SIG-M5 treated with dmso at 0.1 percent for 504 hours (cell line): ENCODE results near the gene UBE2L6.
"Not testable (repeated sequence)": the region's sequence is repeated elsewhere in the genome, so short reads cannot be mapped to it uniquely, and the experiment has no call there.

ENCODE experiments used
- DNase-seq: peaks from one replicate; lab custom pipeline; 2025; ENCODE audit not compliant: unreplicated experiment; lab: John Stamatoyannopoulos, UW

UBE2L6 gene

GRCh38 chr11:57566905-57567514 is 462 bp downstream of the UBE2L6 start:
- DNase-seq: peak; percentile 11

- DNase-seq: peak; percentile 44
Measured at GRCh38 chr11:57566005-57566904, 1.2 kb downstream of the UBE2L6 start.

GRCh38 chr11:57562596-57562995 is 4.9 kb downstream of the UBE2L6 start:
- no peak for DNase-seq

- DNase-seq: no peak
Measured at GRCh38 chr11:57560146-57560545, 7.3 kb downstream of the UBE2L6 start.

- no peak for DNase-seq
Measured at GRCh38 chr11:57556041-57556440, 11.4 kb downstream of the UBE2L6 start.

DNA sequence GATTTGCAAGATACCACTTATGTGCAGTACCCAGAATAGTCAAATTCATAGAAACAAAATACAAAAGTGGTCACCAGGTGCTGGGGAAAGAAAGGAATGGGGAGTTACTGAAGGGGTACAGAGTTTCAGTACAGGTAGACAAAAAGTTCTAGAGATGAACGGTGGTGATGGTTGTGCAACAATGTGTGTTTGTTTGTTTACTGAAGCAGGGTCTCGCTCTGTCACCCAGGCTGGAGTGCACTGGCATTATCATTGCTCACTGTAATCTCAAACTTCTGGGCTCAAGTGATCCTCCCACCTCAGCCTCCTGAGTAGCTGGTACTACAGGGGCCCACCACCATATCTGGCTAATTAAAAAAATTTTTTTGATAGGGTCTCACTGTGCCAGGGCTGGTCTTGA is 12.1 kb downstream of the UBE2L6 start:
- DNase-seq: no peak

DNA sequence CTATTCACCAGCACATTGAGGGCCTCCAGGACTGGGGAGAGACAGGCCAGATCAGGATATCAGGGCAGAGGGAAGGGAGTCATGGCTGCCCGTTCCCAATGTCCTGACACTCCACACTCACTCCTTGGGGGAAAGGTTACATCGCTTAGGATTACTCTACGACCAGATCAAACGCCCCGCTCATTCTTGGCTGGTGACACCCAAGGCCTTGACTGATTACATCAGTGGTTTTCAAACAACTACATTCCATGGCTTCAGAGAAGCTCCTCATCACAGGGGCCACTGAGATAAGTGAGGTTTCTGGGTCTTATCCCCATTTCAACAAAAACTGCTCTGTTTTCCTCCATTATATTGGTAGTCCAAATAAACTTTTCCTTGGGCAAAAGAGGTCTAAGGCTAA is 15.0 kb downstream of the UBE2L6 start:
- DNase-seq: no peak

DNA sequence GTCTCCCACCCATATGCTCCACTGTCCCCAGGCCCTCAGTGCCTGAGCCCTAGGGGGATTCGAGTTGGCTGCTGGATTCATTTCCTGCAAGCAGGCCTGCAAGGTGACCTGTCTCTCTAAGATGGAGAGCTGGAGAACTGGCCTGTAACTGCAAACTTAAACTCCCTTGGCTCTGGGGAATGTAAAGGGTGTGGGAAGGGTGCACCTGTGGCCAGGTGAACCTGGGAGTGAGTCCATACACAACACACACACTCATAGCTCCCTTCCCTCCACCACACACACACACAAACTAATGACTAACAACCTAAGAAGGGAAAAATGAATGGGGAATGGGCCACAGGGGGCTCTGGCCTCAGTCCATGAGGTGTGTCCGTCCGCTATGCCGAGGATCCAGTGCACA is 15.5 kb downstream of the UBE2L6 start:
- no peak for DNase-seq

- DNase-seq: no peak
Measured at GRCh38 chr11:57549983-57550382, 17.5 kb downstream of the UBE2L6 start.

- DNase-seq: peak; percentile 7
Measured at GRCh38 chr11:57547854-57548377, 19.6 kb downstream of the UBE2L6 start.

GRCh38 chr11:57546869-57547475 is 20.5 kb downstream of the UBE2L6 start:
- DNase-seq: no peak

DNA sequence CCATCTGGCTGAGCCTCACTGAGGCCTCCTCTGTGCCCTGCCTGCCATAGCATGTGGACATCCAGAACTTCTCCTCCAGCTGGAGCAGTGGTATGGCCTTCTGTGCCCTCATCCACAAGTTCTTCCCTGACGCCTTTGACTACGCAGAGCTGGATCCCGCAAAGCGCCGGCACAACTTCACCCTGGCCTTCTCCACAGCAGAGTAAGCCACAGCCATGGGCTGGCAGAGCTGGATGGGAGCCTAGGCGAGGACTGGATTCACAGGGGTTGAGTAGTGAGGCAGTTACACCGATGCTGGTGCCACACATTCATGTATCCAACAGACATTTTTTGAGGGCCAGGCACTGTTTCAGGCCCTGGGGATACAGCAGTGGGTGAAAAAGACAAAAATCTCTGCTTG is 21.0 kb downstream of the UBE2L6 start:
- no peak for DNase-seq

- DNase-seq: no peak
Measured at GRCh38 chr11:57545883-57546282, 21.6 kb downstream of the UBE2L6 start.

DNA sequence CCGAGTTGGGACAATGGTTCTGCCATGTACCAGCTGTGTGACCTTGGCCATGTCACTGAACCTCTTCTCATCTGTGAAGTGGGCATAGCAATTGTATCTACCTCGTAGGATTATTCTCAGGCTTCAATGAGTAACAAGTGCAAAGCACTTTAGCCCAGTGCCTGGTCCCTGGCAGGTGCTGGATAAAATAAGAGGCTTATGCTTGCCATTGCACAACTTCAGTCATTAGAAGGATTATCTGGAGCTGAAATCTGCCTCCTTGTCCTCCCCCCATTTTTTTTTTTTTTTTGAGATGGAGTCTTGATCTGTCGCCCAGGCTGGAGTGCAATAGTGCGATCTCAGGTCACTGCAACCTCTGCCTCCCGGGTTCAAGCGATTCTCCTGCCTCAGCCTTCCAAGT is 22.9 kb downstream of the UBE2L6 start:
- no peak for DNase-seq

- DNase-seq: no peak
Measured at GRCh38 chr11:57543593-57543992, 23.9 kb downstream of the UBE2L6 start.

DNA sequence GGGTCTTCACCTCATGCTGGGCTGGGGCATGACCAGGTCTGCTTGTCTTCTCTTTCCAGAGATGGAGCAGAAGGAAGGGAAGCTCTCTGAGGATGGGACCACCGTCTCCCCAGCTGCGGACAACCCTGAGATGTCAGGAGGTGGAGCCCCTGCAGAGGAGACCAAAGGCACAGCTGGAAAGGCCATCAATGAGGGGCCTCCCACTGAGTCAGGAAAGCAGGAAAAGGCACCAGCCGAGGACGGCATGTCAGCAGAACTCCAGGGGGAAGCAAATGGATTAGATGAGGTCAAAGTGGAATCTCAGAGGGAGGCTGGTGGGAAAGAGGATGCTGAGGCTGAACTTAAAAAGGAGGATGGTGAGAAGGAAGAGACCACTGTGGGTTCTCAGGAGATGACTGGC is 24.9 kb downstream of the UBE2L6 start:
- no peak for DNase-seq

DNA sequence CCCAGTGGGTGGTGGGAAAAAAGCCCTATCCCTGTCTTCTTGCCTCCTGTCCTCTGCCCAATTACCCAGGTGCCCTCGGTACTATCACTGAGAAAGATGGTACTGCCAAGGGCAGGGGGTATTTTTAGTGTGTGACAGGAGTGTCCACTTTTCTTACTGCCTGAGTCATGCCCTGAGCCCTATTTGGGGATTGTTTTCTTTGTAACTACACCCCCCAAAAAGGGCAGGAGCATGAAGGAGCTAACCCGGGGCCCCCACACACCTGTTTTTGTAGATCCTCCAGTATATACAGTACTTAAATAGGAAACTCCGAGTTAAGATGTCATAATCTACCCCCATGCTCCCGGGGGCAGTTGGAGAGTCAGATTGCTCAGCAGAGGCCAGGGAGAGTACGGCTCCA is 26.3 kb downstream of the UBE2L6 start:
- DNase-seq: no peak

GRCh38 chr11:57539342-57539741 is 28.1 kb downstream of the UBE2L6 start:
- no peak for DNase-seq

GRCh38 chr11:57536947-57537619 is 30.4 kb downstream of the UBE2L6 start, which contains the start of gene SMTNL1:
SMTNL1 (plus strand) TSS chr11:57537595; CDS start chr11:57542643, 5,048 bp downstream.
- DNase-seq: no peak

DNA sequence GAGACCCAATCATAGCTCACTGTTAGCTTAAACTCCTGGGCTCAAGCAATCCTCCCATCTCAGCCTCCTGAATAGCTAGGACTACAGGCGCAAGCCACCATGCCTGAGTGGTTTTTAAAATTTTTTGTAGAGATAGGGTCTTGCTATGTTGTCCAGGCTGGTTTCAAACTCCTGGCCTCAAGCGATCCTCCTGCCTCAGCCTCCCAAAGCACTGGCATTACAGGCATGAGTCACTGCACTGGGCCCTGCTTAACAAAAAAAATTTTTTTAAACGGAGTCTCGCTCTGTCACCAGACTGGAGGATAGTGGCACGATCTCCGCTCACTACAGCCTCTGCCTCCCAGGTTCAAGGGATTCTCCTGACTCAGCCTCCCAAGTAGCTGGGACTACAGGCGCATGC is 33.0 kb downstream of the UBE2L6 start:
- not testable (repeated sequence) for DNase-seq
